ENCODE data around the gene MYL11.

DNA sequence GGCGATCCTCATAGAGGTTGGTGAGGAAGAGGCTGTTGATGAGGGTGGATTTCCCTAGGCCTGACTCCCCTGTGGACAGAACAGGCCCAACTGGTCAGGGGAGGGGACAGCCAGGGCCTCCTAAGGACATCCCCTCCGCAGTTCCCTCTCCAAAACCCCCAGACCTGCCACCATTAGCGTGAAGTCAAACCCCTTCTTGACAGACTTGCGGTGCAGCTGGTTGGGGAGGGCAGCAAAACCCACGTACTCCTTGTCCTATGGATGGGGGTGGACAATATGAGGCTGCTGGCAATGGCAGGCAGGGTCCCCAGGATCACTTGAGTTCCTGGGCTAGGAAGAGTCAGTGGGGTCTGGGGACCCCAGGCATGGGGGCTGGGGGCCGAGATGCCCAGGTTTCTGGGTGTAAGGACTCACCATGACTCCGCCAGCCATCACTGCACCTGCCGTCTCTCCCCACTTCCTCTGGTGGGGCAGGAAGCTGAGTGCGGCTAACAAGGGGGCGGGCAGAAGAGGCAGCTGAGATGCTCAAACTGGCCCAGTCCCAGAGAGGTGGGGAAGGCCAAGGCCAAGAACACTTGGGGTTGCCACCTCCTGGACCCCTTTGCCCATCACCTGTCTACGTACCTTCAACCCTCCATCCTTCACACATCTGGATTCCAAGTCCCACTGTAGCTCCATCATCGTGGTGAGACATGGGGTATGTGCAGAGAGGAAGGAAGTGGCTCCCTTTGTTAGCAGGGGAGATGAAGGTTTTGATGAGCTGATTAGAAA, 7.7 kb downstream of the MYL11 start, which contains the start of gene SEPTIN1:
- TF ChIP-seq POLR2A (IDR thresholded peaks at IDR 0.05; ENCODE audit: low read length) (peak; percentile 22), GATA1 (IDR thresholded peaks at IDR 0.05; ENCODE audit: low read depth, low read length) (no peak)
